NCI-H146 (cell line): ENCODE results near the gene CPZ.

Experiments
- DNase-seq: peaks from one replicate; lab custom pipeline; 2025; lab: John Stamatoyannopoulos, UW

Gene CPZ

DNA sequence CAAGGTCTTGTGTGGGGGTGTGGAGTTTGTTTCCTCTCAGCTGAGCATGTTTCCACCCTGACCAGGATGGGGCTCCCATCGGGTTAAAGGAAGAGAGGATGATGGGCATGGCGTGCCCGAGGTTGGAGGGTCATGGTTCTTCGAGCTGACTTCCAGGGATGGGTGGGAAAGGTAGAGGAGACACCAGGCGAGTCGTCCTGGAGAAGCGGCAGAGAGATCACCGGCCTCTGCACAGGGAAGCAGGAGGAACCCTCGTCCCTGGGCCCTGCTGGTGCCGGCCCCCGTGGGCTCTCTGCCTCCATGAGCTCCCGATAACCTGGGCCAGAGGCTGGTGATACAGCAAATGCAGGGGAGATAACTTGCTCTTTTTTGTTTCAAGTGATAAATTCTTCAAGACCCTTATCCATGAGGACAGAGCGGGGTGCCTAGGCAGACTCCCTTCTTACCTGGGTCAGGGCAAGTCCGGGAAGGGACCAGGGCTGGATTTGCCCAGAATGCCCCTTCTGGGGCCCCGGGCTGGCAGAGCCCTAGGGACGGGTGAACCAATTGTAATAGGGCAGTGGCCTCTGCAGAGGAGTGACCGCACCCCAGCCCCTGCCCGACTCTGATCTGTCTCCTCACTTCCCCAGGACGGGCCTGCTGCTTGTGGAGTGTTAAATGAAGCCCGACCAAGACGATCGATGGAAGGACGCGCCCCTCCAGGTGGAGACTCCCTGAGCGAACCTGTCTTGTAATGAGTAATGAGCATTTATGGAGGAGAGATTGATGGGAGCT lies 63.0 kb downstream of the CPZ start:
- no peak for DNase-seq

DNA sequence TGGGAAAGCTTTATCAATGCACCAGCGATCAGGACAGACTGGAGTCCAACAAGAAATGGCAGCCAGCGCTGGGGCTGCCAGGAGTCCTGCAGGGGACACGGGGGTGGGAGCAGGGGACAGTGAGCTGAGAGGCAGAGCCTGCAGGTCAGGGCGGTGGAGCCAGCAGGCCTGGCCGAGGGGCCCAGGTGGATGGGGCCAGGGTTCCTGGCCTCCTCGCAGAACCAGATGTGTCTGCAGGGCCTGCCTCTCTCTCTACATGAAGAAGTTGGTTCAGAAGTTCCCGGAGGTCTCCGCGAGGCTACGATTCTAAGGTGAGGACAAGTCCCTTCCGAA lies 63.6 kb downstream of the CPZ start:
- no peak for DNase-seq

DNA sequence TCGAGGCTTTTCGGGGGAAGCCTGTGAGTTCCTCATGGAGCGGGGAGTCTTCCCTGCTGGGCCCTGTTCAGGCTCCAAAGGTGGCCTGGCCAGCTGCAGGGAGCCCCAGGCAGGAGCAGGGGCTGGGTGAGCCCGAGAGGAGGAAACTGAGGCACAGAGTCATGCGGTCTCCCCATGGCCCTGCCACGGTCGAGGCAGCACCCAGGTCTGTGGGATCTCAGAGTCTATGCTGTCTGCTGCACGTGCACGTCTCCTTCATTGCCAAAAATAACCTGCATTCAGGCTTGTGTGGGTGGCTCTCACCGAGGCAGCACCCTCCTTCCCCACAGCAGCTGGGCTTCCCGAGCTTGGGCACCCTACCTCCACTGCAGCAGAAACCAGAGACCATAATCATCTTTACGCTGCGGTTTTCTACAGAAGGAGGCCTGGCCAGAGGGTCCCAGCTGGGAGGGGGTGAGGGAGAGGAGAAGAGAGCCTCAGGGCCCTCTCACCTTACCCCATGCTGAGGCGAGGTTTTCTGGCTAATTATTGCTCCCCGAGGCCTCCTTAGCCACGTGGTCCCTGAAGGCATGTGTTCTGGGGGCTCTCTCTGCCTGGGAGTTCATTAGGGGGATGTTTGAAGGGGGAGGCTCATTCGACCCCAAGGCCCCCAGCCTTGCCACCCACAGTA lies 64.3 kb downstream of the CPZ start:
- no peak for DNase-seq

DNA sequence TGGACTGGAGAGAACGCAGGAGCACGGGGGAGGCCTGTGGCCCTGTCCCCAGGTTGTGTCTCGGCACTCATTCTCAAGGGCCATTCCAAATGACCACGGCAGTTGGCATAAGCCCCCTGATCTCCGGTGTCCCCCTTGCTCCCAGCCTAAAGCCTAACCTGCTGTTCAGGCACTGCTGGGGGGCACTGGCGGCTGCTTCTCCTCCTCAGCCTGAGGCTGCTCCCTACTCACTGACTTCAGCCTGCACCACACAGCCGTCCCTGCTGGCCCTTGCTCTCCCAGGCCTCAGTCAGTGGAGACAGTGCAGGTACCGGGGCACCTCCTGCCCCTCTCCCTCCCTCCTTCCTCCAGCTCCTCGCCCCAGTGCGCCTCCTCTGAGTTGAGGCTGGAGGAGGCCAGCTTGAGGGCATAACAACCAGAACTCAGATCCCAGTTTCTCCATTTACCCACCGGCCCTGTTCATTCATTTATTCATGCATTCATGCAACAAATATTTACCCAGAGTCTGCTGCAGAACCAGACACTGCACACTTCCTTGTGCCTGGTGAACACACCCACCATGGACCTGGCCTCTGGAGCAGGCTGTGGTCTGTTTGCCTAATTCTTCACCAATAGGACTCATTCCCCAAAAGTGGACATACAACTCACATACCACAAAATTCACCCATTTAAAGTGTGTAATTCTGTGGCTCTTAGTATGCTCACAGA lies 65.0 kb downstream of the CPZ start:
- no peak for DNase-seq

DNA sequence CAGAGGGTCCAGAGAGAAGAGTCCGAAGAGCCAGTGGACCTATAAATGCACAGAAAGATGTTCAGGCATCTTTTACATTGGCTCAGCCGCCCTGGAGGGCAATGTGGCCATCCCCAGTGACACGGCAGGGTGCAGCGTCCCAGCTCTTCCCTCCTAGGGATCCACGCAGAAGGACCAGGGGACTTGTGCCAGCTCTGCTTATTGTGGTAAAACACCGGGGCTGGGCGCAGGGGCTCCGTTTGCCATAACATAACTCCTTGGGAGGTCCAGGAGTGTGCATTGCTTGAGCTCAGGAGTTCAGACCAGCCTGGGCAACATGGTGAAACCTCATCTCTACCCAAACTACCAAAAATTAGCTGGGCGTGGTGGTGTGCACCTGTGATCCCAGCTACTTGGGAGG lies 70.2 kb downstream of the CPZ start:
- DNase-seq: no peak

DNA sequence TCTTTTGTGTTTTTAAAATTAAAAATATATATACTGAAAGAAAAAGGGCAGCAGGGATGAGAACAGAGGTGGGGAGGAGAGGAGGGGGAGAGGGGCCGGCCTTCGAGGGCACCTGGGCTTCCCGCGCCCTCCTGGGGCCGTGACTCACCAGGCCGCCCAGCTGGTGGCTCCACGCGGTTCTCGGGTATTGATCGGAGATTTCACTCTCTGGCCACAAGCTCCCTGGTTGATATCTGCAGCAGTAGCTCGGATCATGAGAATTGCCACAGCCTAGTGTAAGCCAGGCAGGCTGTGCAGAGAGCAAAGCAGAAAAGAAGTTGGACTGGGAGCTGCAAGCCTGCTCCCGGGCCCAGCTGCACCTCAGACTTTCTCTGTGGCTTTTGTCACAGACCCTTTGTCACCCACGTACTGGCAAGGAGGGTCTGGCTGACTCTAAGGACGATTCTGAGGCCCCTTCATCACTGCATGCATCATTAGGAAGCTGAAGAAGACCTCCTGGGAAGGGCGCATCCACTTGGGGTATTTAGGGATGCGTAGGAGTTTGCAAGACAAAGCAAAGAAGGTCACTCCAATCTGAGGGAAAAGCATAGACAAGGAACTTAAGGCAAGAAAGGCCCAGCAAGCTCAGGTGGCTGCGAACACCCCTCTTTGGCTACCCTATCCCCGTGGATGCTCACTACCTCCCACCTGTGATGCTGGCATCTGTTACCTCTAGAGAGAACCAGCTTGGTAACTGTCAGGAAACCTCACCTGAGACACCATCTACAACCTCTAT lies 71.7 kb downstream of the CPZ start:
- DNase-seq: no peak

DNA sequence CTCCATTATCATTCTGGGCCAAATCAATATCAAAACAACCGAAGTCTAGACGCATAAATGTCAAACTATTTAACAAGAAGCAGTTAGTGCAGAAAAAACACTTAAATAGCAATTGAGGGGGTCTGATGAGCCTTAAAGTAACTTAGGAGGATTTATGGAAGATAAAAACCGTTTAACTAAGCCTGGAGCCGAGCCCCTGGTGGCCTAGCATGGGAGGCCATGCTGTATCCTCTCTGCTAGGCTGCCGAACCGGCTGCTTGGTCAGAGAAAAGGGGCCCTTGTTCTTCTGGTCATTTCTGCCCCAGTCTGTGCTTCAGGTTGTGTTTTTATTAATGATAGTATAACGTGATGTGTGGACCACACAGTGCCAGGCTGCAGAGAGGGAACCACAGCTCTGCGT lies 72.4 kb downstream of the CPZ start:
- no peak for DNase-seq

DNA sequence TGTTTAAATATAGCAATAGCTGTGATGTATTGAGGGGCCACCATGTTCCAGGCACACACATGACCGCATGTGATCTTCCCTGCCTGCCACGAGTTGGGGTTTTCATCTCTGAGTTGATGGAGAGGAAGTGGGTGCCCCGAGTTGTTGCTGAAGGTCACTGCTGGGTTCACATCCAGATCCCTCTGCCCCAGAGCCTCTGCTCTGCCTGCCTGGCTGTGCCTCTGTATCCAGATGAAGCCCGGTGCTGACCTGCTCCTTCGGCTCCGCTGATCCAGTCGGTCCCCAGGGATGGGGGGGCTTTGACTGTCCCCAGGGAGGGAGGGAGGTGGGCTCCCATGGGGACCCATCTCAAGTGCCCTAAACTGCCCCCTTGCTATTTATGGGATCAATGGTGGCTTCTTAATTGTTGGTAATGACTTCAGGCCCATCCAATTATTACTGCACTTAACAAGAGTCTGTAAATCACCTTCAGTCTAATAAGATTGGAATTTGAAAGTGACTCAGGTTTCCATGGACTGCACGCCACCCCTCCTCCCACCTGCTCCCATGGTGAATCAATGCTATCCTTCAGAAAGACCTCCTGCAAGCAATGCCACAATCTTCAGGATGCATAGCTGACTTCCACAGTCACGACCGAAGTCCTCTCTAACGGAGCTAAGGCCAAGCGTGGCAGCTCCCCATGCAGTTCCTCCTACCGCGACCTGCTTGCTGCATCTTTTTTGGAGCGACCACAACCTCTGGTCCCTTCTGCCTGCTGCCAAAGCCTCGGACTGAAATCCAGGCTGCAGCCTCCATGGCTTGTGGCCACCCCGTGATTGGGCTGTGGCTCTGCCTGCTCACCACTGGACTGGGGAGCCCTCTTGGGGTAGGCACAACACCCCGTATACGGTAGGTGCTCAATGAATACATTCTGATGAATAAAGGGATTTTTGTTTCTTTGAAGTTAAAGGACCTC lies 73.1 kb downstream of the CPZ start:
- DNase-seq: no peak

DNA sequence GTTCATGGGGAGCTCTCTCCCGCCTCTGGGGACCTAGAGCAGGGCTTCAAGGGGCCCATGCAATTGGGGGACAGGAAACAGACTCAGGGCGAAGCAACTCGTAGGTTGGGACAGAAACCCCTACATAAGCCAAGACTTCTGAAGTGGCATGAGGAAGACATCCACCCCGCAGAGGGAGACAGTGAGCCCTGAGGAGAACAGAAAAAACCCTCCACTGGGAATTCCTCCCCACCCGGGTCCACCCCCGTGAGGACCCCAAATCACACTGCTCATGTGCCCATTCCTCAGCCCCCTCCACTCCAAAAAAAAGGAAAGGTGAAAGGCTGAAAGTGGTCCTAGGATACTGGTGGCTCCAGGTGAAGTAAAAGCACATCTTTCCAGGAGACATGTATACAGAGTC lies 74.0 kb downstream of the CPZ start:
- no peak for DNase-seq
